Endodermal cell (in vitro differentiated cells): ENCODE measurements around the gene TBR1. TPM values are rescaled to one million over a fixed set of nuclear protein-coding genes. Genes with fewer than 3 reads are reported as not detected.

Experiments used
- DNase-seq: peaks from one replicate; pipeline ENCODE4 v3.0.0-alpha.2; 2017
- H3K27ac ChIP-seq: 2 replicates; pipeline ENCODE4 v1.5.1; 2013; ENCODE audit warnings: mild to moderate bottlenecking, low read depth, low read length, moderate library complexity
- H3K27me3 ChIP-seq: 2 replicates; pipeline ENCODE4 v1.6.1; 2013; ENCODE audit warnings: mild to moderate bottlenecking, low read length, moderate library complexity; ENCODE audit not compliant: insufficient read depth, control insufficient read depth, poor library complexity, severe bottlenecking
- H3K36me3 ChIP-seq: 2 replicates; pipeline ENCODE4 v1.7.0; 2013; ENCODE audit warnings: mild to moderate bottlenecking, low read length, moderate library complexity; ENCODE audit not compliant: control insufficient read depth, insufficient read depth
- H3K4me1 ChIP-seq: one replicate; pipeline ENCODE4 v1.7.0; 2013; ENCODE audit warnings: low read length; ENCODE audit not compliant: control insufficient read depth, insufficient read depth
- H3K4me3 ChIP-seq: 2 replicates; pipeline ENCODE4 v1.5.1; 2013; ENCODE audit warnings: mild to moderate bottlenecking, low read length, moderate library complexity
- H3K9ac ChIP-seq: 2 replicates; pipeline ENCODE4 v1.6.1; 2013; ENCODE audit warnings: mild to moderate bottlenecking, low read length, moderate library complexity; ENCODE audit not compliant: poor library complexity, severe bottlenecking; ENCODE audit errors: extremely low read depth
- H3K9me3 ChIP-seq: 2 replicates; pipeline ENCODE4 v1.6.1; 2013; ENCODE audit warnings: mild to moderate bottlenecking, low read length, moderate library complexity; ENCODE audit not compliant: control insufficient read depth
- H3K27ac Mint-ChIP-seq: 2 replicates; pipeline ENCODE4 v1.8.0; 2020; ENCODE audit warnings: mixed read lengths
- H3K27me3 Mint-ChIP-seq: 2 replicates; pipeline ENCODE4 v1.8.0; 2021; ENCODE audit warnings: mild to moderate bottlenecking, mixed read lengths; ENCODE audit not compliant: insufficient read depth
- H3K36me3 Mint-ChIP-seq: 2 replicates; pipeline ENCODE4 v1.8.0; 2020; ENCODE audit warnings: low read depth, mixed read lengths
- H3K4me1 Mint-ChIP-seq: 2 replicates; pipeline ENCODE4 v1.8.0; 2020; ENCODE audit warnings: mixed read lengths
- H3K4me3 Mint-ChIP-seq: 2 replicates; pipeline ENCODE4 v1.8.0; 2020; ENCODE audit warnings: mild to moderate bottlenecking, moderate library complexity, mixed read lengths
- H3K9me3 Mint-ChIP-seq: 2 replicates; pipeline ENCODE4 v1.8.0; 2020; ENCODE audit warnings: mild to moderate bottlenecking, mixed read lengths
- WGBS, 2 experiments: methylation state at CpG; one replicate each; pipeline versions ENCODE4 v1.1.5 to v1.1.7; 2013; ENCODE audit warnings: missing lambda C conversion rate in 2 of 2, mixed read lengths in 1 of 2; ENCODE audit not compliant: insufficient coverage in 1 of 2, insufficient read length in 1 of 2; 5-methylcytosine and 5-hydroxymethylcytosine counted together
- total RNA-seq, 2 donors: library from RNA; stranded (reverse); fragmentation: NEBNext Ultra II Directional in 1 of 2; extraction: Animal tissue kit (Norgen Biotek cat#: 25700) in 1 of 2; gene quantifications; 2 replicates in 1 of 2; 3 replicates in 1 of 2; pipeline ENCODE4 v1.2.1, GENCODE V29; 2021
- TF ChIP-seq, protein P1 (sequence below): fragments of 200-600 bp; sonication (generic); conservative IDR thresholded peaks from 2 replicates; pipeline ENCODE4 v1.5.0; 2021; ENCODE audit warnings: antibody characterized with exemption, mild to moderate bottlenecking

TBR1 gene
- total RNA-seq, 2 donors from 2014 or later = 1.2 to 2.4 TPM

DNA sequence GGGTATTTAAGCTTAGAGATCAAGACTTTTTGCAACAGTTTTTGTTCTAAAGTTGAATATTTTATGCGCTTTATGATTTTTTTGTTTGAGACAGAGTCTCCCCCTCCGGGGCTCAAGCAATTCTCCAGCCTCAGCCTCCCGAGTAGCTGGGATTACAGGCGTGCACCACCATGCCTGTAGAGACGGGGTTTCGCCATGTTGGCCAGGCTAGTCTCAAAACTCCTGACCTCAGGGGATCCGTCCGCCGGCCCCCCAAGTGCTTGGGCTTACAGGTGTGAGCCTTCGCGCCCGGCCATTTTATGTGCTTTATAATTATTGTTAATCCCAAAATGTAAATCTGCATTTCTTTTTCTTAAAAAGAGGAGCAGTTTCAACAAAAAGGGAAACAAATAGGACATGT is 29.0 kb downstream of the TBR1 start:
- WGBS, 2 experiments = 93 to 94% methylated on average over 8 to 9 of the region's 12 CpGs
- Histone ChIP-seq H3K27ac (no peak overlapping the region), H3K36me3 (no peaks in the 10 kb centered on the region), H3K9me3 (no peaks in the 10 kb centered on the region), H3K9ac (no peak overlapping the region), H3K27me3 (no peaks in the 10 kb centered on the region), H3K4me3 (no peak overlapping the region), H3K4me1 (no peaks in the 10 kb centered on the region)
- DNase-seq = no peak
- Mint-ChIP-seq H3K27me3 (no peaks in the 10 kb centered on the region), H3K4me1 (no peaks in the 10 kb centered on the region), H3K27ac (no peak overlapping the region), H3K4me3 (no peak overlapping the region), H3K9me3 (no peaks in the 10 kb centered on the region), H3K36me3 (no peaks in the 10 kb centered on the region)
- TF ChIP-seq, protein P1, sequence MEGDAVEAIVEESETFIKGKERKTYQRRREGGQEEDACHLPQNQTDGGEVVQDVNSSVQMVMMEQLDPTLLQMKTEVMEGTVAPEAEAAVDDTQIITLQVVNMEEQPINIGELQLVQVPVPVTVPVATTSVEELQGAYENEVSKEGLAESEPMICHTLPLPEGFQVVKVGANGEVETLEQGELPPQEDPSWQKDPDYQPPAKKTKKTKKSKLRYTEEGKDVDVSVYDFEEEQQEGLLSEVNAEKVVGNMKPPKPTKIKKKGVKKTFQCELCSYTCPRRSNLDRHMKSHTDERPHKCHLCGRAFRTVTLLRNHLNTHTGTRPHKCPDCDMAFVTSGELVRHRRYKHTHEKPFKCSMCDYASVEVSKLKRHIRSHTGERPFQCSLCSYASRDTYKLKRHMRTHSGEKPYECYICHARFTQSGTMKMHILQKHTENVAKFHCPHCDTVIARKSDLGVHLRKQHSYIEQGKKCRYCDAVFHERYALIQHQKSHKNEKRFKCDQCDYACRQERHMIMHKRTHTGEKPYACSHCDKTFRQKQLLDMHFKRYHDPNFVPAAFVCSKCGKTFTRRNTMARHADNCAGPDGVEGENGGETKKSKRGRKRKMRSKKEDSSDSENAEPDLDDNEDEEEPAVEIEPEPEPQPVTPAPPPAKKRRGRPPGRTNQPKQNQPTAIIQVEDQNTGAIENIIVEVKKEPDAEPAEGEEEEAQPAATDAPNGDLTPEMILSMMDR = no peak

DNA sequence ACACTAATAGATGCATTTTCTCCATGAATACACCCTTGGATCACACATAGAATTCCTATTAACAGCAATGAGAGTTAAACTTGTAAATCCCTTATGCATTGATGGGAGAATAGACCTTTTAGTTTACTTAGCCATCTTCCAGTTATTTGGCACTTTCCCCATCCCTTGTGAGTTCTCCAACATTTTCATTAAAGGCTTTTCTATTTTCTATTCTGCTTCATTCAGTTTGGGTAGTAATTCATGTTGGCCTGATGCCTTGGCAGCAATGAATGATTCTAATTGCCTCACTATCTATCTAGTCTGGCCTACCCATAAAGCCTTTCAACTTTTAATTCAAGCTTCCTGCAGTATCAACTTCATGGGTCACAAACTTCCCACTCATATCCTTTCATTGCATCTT is 32.3 kb downstream of the TBR1 start:
- no peaks in the 10 kb centered on the region for H3K4me1 Mint-ChIP-seq
- H3K27me3 Mint-ChIP-seq = no peaks in the 10 kb centered on the region

DNA sequence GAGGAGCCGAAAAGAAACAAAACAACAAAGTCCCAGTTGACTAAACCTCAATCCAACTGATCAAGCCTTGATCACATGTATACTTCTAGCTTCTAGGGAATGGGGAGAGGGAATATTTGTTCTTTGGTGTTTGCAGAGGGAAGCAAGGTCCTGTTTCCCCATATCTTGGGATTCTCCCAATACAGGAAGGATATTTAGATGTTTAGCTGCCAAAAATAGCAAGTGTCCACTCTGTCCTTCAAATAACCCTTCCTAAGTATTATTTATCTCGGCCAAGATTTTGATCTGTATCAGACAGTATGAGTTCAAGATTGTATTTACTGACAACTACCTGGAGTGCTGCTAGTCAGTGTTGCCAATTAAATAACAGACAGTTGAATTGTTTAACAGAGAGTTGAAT is 55.5 kb downstream of the TBR1 start:
- H3K27me3 Mint-ChIP-seq = no peaks in the 10 kb centered on the region
- Histone ChIP-seq H3K4me1 (no peaks in the 10 kb centered on the region), H3K9me3 (peaks cover 8% of the 10 kb centered on the region), H3K9ac (no peak overlapping the region), H3K27ac (no peak overlapping the region), H3K4me3 (no peak overlapping the region), H3K36me3 (no peaks in the 10 kb centered on the region), H3K27me3 (no peaks in the 10 kb centered on the region)
- no peaks in the 10 kb centered on the region for H3K4me1 Mint-ChIP-seq
- TF ChIP-seq, protein P1 = no peak
- no peaks in the 10 kb centered on the region for H3K36me3 Mint-ChIP-seq
- no peak overlapping the region for H3K4me3 Mint-ChIP-seq
- 90% methylated on average over 2 of the region's 2 CpGs; no CpG with 5 or more reads in 1 of the 2 experiments for WGBS, 2 experiments
- no peak for DNase-seq
- H3K27ac Mint-ChIP-seq = no peak overlapping the region
- H3K9me3 Mint-ChIP-seq = peaks cover 18% of the 10 kb centered on the region

More for the DNA sequence above, 32.3 kb downstream of the TBR1 start:
- Histone ChIP-seq H3K27ac (no peak overlapping the region), H3K9ac (no peak overlapping the region), H3K36me3 (no peaks in the 10 kb centered on the region), H3K4me1 (no peaks in the 10 kb centered on the region), H3K4me3 (no peak overlapping the region), H3K9me3 (no peaks in the 10 kb centered on the region), H3K27me3 (no peaks in the 10 kb centered on the region)
- Mint-ChIP-seq H3K36me3 (no peaks in the 10 kb centered on the region), H3K27ac (no peak overlapping the region), H3K9me3 (no peaks in the 10 kb centered on the region), H3K4me3 (no peak overlapping the region)
- TF ChIP-seq, protein P1 = no peak
- DNase-seq = no peak
